Measurements from ENCODE around the gene TDRD5.
"Not testable (repeated sequence)": the region's sequence is repeated elsewhere in the genome, so short reads cannot be mapped to it uniquely, and the experiment has no call there.

Gene TDRD5

GRCh38 chr1:179612361-179612760 lies 20.7 kb downstream of the TDRD5 start:
- DNase-seq = no peak

GRCh38 chr1:179630719-179631118 lies 39.1 kb downstream of the TDRD5 start:
- DNase-seq = no peak

GRCh38 chr1:179632868-179633267 lies 41.2 kb downstream of the TDRD5 start:
- DNase-seq = no peak

GRCh38 chr1:179637211-179637860 lies 45.7 kb downstream of the TDRD5 start:
- no peak for DNase-seq

- DNase-seq = no peak
These were observed 69.4 kb downstream of the TDRD5 start for GRCh38 chr1:179661018-179661417.

GRCh38 chr1:179663810-179664209 lies 72.2 kb downstream of the TDRD5 start:
- no peak for DNase-seq

- no peak for DNase-seq
These were observed 86.2 kb downstream of the TDRD5 start for GRCh38 chr1:179677882-179678281.

GRCh38 chr1:179694530-179694929 lies 102.9 kb downstream of the TDRD5 start:
- DNase-seq = not testable (repeated sequence)

- no peak for DNase-seq
These were observed 111.4 kb downstream of the TDRD5 start for GRCh38 chr1:179702946-179703539.

- peak in 2 of 4 experiments; percentile 34 to 41 for DNase-seq
These were observed 114.8 kb downstream of the TDRD5 start for GRCh38 chr1:179706339-179706941.

- DNase-seq = no peak
These were observed 115.8 kb downstream of the TDRD5 start for GRCh38 chr1:179707406-179707805.

GRCh38 chr1:179708434-179709195 lies 117.0 kb downstream of the TDRD5 start:
- DNase-seq = no peak

- DNase-seq = peak in 1 of 4 experiments; percentile 5
These were observed 118.3 kb downstream of the TDRD5 start for GRCh38 chr1:179709841-179710329.

GRCh38 chr1:179714159-179714558 lies 122.5 kb downstream of the TDRD5 start:
- no peak for DNase-seq

- DNase-seq = no peak
These were observed 123.0 kb downstream of the TDRD5 start for GRCh38 chr1:179714623-179715022.

- DNase-seq = no peak
These were observed 127.6 kb downstream of the TDRD5 start for GRCh38 chr1:179719272-179719671.

- no peak for DNase-seq
These were observed 136.6 kb downstream of the TDRD5 start for GRCh38 chr1:179728271-179728670.

- no peak for DNase-seq
These were observed 138.2 kb downstream of the TDRD5 start for GRCh38 chr1:179729881-179730280.

GRCh38 chr1:179731643-179732042 lies 140.0 kb downstream of the TDRD5 start:
- no peak for DNase-seq
